GM10266 (cell line): ENCODE measurements around the gene PARD3B.

Experiments used
- DNase-seq: peaks from one replicate; pipeline ENCODE4 v3.0.0; 2012; ENCODE audit errors: extremely low spot score
- CTCF ChIP-seq: IDR thresholded peaks from 2 replicates; pipeline ENCODE4 v1.5.1; 2012; ENCODE audit warnings: mild to moderate bottlenecking, low read depth; ENCODE audit not compliant: control insufficient read depth, insufficient read depth; ENCODE audit errors: missing control alignments

The PARD3B gene

DNA sequence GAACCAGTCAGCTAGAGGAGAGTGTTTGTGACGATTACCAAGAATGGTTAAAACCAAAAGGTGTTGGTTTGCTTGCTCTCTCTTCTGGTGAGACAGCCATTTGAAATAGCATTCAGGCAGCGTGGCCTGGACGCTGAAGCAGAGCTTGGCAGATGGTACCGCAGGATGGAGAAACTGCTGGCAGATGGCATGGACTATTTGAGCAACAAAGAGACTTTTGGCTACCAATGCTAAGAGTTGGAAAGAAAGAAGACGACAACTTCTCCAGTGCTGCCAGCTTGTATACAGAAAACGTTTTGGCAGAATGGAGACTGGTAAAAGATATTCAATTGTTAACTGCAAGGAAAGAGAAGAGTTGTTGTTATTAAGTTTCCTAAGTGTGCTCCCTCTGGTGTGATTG lies 315.0 kb downstream of the PARD3B start:
- no peak for DNase-seq
- no peak for TF ChIP-seq CTCF

GRCh38 chr2:204862809-204863208 lies 317.5 kb downstream of the PARD3B start:
- no peak for DNase-seq
- no peak for TF ChIP-seq CTCF

DNA sequence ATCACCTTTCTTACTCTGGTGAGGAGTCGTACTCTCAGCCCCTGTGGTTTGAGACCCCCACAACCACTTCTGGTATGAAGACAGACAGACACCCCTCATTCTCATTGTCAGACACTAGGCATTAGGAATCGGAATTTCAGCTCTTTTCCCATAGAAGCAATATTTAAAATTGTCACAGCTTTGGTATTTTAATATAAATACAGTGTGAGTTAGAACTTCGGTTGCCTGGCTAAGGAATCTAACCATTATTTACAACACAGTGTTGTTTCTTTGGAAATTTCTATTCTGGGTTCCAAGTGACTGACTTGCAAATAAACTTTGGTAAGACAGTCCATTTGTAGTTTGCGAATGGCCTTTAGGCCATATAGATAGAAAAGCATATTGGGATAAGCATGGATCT lies 318.1 kb downstream of the PARD3B start:
- no peak for TF ChIP-seq CTCF
- DNase-seq: no peak

DNA sequence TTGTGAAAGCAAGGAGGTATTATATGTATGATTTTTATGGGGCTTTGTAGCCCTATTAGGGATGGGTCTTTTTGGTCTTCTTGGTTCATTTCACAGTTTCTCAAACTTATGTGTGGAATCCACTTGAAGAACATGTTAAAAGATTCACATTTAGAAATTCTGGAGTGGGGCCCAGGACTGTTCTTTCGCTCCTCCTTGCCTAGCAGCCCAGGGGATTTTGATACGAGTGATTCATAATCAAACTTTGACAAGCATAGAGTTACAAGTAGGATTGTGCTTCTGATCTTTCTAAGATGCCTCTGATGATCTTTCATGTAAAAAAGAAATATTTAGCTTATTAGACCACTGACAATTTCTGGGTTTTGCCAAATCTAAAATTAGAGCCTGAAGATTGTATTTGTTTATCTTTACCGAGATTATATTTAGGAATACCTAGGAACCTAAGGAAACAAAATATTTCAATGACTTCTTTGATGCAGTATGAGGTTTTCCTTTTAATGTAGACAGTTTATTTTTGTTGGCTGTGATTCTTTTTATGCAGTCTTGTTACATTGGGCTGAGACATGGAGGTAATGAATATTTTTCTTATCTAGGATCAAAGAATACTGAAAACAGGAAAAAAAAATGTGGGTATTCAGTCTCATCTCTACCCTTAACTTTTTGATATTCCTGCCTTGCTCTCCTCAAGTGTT lies 324.0 kb downstream of the PARD3B start:
- DNase-seq: no peak
- no peak for TF ChIP-seq CTCF

- TF ChIP-seq CTCF: no peak
- DNase-seq: no peak
Observed at GRCh38 chr2:204870053-204870452, 324.8 kb downstream of the PARD3B start.

DNA sequence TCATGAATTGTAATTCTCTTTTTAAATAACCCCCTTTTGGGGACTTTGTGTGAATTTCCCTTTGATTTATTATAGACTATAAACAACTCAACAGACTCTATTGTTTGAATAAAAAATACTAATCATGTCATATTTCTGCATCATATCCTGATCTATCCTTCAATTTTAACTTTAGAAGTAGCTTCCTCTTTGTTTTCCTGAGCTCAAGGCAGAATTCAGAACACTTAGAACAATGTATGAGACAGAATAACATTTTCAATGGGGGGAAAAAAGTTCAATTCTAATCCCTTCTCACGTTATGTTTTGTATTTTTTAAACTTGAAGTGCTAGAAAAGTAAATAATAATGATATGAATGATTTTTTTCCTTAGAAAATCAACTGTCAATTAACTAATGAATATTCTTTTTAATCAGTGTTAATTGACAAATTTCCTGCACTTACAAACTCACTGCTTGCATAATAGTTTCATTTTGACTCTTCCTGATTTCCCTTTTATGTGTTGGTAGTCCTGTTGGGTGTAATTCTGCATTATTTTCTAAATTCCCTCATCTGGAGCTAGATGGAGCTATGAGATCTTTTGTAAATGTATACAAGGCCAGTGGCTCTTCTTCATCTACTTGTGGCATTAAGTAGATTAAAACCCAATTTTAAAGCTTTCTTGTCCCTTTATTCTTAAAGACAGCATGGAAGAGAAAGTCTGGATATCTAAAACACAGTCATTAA lies 326.1 kb downstream of the PARD3B start:
- no peak for TF ChIP-seq CTCF
- no peak for DNase-seq

DNA sequence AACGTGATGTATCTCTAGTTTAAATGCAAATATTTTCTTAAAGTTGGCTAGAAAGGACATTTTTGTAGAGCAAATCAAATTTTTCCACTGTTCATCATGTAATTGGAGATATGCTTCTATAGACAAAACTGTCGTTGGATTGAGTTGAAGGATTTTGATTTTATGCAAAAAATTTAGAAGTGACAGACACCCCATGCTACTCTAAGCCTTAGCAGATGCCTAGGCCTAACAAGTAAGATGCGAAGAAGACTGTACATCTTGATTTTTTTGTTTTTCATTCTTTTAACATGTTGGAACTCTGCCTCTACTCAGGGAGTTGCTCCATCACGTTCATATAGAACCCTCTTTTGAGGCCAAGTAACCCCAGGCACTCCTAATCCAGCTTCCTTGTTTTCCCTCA lies 331.0 kb downstream of the PARD3B start:
- DNase-seq: no peak
- TF ChIP-seq CTCF: no peak
